Lung microvascular endothelial cell (primary cell): ENCODE results near the gene TIMP2. TPM values are rescaled to one million over a fixed set of nuclear protein-coding genes. Genes with fewer than 3 reads are reported as not detected.

Source experiments
- DNase-seq, 2 donors: peaks; one replicate each; pipeline versions ENCODE4 v3.0.0 to v3.0.0-alpha.2; 2010; ENCODE audit warnings: low read depth in 2 of 2
- total RNA-seq: library from RNA; depleted of rRNA; stranded (reverse); fragments of >200 nt; gene quantifications from 2 replicates; pipeline ENCODE4 v1.2.1, GENCODE V29; 2014

TIMP2 gene
- total RNA-seq, 1 donor from 2014 or later: 69.2 TPM

DNA sequence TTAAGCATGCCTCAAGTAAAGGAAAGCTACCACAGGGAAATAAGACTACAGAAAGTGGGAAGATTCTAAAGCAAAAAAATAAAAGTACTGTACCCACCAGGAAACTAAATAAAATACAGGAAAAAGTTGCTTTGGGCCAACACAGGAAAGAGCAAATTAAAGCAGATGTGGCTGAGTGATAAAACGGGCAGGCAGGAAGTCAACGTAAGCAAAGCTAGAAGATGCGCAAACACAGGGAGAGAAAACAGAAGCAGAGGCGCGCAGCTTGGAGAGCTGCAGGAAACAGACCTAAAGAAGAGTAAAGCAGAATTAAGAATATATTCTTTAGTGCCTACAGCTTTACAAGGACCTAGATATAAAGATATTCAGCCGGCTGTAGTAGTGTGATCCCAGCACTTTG, 106.3 kb downstream of the TIMP2 start:
- peak; percentile 90 to 92 for DNase-seq

GRCh38 chr17:78818152-78818846, 106.9 kb downstream of the TIMP2 start:
- peak in 1 of 2 donors; percentile 7 for DNase-seq

DNA sequence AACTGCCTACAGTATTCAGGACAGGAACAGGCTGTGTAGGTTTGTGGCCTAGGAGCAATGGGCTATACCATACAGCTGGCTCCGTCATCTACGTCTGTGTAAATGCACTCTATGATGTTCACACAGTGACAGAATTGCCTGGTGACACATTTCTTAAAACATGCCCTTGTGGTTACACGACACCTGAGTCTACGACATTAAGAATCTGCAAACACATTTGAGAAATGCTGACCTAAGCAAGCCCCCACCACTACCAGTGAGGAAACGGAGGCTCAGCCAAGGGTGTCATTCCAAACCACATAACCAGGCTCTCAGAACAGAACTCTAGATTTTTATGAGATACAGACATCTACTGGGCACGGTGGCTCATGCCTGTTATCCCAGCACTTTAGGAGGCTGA, 108.1 kb downstream of the TIMP2 start:
- no peak for DNase-seq

DNA sequence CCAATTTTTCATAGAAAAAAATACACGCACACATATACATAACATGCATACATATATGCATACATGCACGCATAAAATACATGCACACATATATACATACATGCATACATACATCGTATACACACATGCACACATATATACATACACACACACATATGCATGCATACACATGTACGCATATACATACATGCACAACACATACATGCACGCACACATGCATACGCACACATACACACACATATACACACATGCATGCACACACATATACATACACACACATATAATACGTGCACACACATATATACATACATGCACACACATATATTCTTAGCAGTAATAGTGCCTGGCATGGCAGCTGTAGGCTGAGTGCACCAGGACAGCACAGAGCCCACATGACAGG, 109.5 kb downstream of the TIMP2 start:
- DNase-seq: no peak

GRCh38 chr17:78812855-78813254, 112.3 kb downstream of the TIMP2 start:
- DNase-seq: no peak

DNA sequence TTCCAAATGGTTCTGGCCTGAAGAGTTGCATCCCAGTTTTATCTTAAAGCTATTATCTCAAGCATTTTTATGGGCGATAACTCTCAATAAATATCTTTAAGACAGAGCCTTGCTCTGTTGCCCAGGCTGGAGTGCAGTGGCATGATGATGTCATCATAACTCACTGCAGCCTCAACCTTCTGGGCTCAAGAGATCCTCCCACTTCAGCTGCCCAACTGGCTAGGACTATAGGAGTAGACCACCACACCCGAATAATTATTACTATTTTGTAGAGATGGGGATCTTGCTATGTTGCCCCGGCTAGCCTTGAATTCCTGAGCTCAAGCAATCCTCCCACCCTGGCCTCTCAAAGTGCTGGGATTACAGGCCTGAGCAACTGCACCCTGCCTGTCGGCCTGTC, 117.0 kb downstream of the TIMP2 start:
- DNase-seq: no peak

GRCh38 chr17:78806451-78806850, 118.7 kb downstream of the TIMP2 start:
- DNase-seq: no peak

GRCh38 chr17:78805301-78805700, 119.9 kb downstream of the TIMP2 start:
- peak in 1 of 2 donors; percentile 25 for DNase-seq

- peak in 1 of 2 donors; percentile 89 for DNase-seq
Observed at GRCh38 chr17:78804777-78805176, 120.4 kb downstream of the TIMP2 start.

DNA sequence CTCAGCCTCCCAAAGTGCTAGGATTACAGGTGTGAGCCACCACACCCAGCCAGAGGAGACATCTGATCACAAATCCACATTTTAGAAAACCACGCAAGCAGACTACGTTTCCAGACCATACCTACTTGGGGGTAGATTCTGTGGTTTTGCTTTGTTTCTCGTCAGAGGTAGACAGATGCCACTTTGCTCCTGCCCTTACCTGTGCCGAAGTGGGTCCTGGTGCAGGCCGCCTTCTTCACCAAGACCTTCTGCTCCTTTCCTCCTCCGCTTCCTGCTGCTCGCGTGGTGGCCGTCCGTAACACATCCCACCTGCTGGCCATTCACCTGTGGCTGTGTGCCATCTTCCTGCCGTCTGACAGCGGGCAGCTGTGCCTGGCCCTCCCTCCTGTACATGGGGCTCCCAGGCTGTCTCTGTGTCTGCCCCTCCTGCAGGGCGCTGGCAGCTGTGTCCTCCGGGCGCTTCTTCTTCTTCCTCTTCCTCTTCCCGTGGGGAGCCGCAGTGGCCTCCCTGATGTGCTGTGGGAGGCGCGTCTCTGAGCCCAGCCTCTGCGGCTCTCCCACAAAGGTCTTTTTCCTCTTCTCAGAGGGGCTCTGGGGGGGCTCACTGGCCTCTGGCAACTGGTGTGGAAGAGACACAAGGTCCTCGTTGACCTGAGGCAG, 121.9 kb downstream of the TIMP2 start:
- no peak for DNase-seq

Other genes with a start within 250 kb of the TIMP2 start
- gene CYTH1, start 143.1 kb downstream of the TIMP2 start, total RNA-seq: 16.3 and 20.8 TPM in 2 replicates
- gene USP36, start 84.6 kb downstream of the TIMP2 start, total RNA-seq: 6.3 and 9.9 TPM in 2 replicates
- 0.65 and 4.4 TPM in 2 replicates for gene CEP295NL, start 22.2 kb downstream of the TIMP2 start, total RNA-seq
- 2.4 TPM in 2 replicates for gene LGALS3BP, start 54.5 kb upstream of the TIMP2 start, total RNA-seq
- 32.7 and 39.7 TPM in 2 replicates for gene CANT1, start 84.4 kb upstream of the TIMP2 start, total RNA-seq
- gene C1QTNF1, start 98.8 kb upstream of the TIMP2 start, total RNA-seq: 8.1 and 11.9 TPM in 2 replicates
- gene ENGASE, start 149.4 kb upstream of the TIMP2 start, total RNA-seq: 7.0 and 9.1 TPM in 2 replicates